SK-N-MC (cell line): ENCODE data around the gene KANSL3.

Experiments used
- EZH2 ChIP-seq: fragments of 200-600 bp; sonication (generic); IDR thresholded peaks from one replicate; pipeline ENCODE4 v1.6.1; 2017; ENCODE audit warnings: antibody characterized with exemption
- FOXP2 ChIP-seq: optimal IDR thresholded peaks from 2 replicates; pipeline ENCODE3; 2011; ENCODE audit warnings: mild to moderate bottlenecking, moderate library complexity; ENCODE audit not compliant: insufficient read depth; ENCODE audit errors: extremely low read length, control extremely low read depth
- POLR2AphosphoS5 ChIP-seq: IDR thresholded peaks from 2 replicates; pipeline ENCODE4 v1.6.1; 2012; ENCODE audit warnings: mild to moderate bottlenecking, low read depth, low read length, borderline replicate concordance

DNA sequence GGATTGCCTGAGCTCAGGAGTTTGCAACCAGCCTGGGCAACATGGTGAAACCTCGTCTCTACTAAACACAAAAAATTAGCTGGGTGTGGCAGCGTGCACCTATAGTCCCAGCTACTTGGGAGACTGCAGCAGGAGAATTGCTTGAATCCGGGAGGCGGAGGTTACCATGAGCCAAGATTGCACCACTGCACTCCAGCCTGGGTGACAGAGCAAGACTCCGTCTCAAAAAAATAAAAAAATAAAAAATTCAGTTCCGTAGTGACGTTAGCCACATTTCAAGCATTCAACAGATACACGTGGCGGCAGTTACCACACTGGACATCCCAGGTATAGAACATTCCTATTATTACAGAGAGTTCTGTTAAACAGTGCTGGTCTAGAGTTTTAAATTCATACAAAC, 4.5 kb downstream of the KANSL3 start:
- TF ChIP-seq POLR2AphosphoS5, result no peak
- TF ChIP-seq EZH2, result no peak
- TF ChIP-seq FOXP2, result no peak
